ENCODE measurements around the gene ZNF410. TPM values are rescaled to one million over a fixed set of nuclear protein-coding genes. Genes with fewer than 3 reads are reported as not detected.

Gene ZNF410
- total RNA-seq, 1 experiment from 2014 or later = 37.6 TPM

GRCh38 chr14:73968885-73969284 is 82.2 kb downstream of the ZNF410 start:
- H4K20me1 ChIP-seq (ENCODE audit: insufficient read depth) = no peaks in the 10 kb centered on the region
- H3K9ac ChIP-seq (ENCODE audit: low read length) = no peak overlapping the region
- H3K27me3 ChIP-seq (ENCODE audit: insufficient read depth, low read length) = no peaks in the 10 kb centered on the region
- TF ChIP-seq REST (IDR thresholded peaks at IDR 0.05; ENCODE audit: low read depth) (no peak), ZFX (IDR thresholded peaks at IDR 0.05) (no peak), EGR1 (IDR thresholded peaks at IDR 0.05; ENCODE audit: low read depth) (no peak), ZBTB33 (IDR thresholded peaks at IDR 0.05; ENCODE audit: extremely low read depth, insufficient replicate concordance, low read length) (no peak)
- ATAC-seq (no peak), DNase-seq (ENCODE audit: low read depth, low spot score) (no peak)
- no peaks in the 10 kb centered on the region for H3K9me2 ChIP-seq (ENCODE audit: insufficient read depth)
- H3K4me3 ChIP-seq (replicated peaks in 1 of 2; ENCODE audit: low read depth in 1 of 2, low read length in 2 of 2) = no peak overlapping the region
- ChIA-PET RAD21 (ENCODE audit: low non-redundant PET in 1 of 2, low total read pairs in 2 of 2, uncharacterized antibody in 2 of 2, unreplicated experiment in 2 of 2) (no interaction called here), POLR2A (no interaction called here), CTCF (no interaction called here)
- H2AFZ ChIP-seq (ENCODE audit: low read depth, low read length, poor library complexity, severe bottlenecking) = no peak overlapping the region
- H3K4me1 ChIP-seq (ENCODE audit: control insufficient read depth in 1 of 2, insufficient read depth in 2 of 2, low read length in 2 of 2) = no peaks in the 10 kb centered on the region
- H3K9me3 ChIP-seq (ENCODE audit: control insufficient read depth in 1 of 2, insufficient read depth in 1 of 2, low read depth in 1 of 2, low read length in 2 of 2) = no peaks in the 10 kb centered on the region
- intact Hi-C loops (cut with micrococcal nuclease) = no loop called here
- H3K79me2 ChIP-seq (ENCODE audit: insufficient read depth, low read length) = no peaks in the 10 kb centered on the region
- no peak overlapping the region for H3K27ac ChIP-seq (ENCODE audit: low read depth, low read length)
- no peak overlapping the region for H3K4me2 ChIP-seq (ENCODE audit: low read length)
- H3K36me3 ChIP-seq (ENCODE audit: control insufficient read depth in 1 of 2, insufficient read depth in 2 of 2, low read length in 2 of 2) = peaks cover 5% of the 10 kb centered on the region in 2 experiments; a peak in 1 of 4 replicates
- BruUV-seq (replicated peaks) = no TSS peak

Data from HCT116 (cell line).